ENCODE measurements around the gene PCDHA10. TPM values are rescaled to one million over a fixed set of nuclear protein-coding genes. Genes with fewer than 3 reads are reported as not detected.

Gene PCDHA10
- total RNA-seq, 2 experiments from 2014 or later, result not detected

Other genes with a start within 250 kb of the PCDHA10 start
- gene CD14, start 222.7 kb upstream of the PCDHA10 start, total RNA-seq, result under 1 TPM; 0.23 to 0.38 TPM
- 10 to 100 TPM; 28.9 to 29.0 TPM for gene TMCO6, start 216.4 kb upstream of the PCDHA10 start, total RNA-seq
- 10 to 100 TPM; 73.0 to 83.8 TPM for gene NDUFA2, start 208.3 kb upstream of the PCDHA10 start, total RNA-seq
- 100 to 1,000 TPM; 123 to 126 TPM for gene IK, start 208.1 kb upstream of the PCDHA10 start, total RNA-seq
- gene WDR55, start 191.0 kb upstream of the PCDHA10 start, total RNA-seq, result 10 to 100 TPM; 35.0 to 35.2 TPM
- gene DND1, start 182.3 kb upstream of the PCDHA10 start, total RNA-seq, result 1 to 10 TPM; 2.2 to 2.5 TPM
- 10 to 100 TPM; 66.0 to 70.2 TPM for gene HARS1, start 164.5 kb upstream of the PCDHA10 start, total RNA-seq
- 10 to 100 TPM; 30.6 to 34.7 TPM for gene HARS2, start 164.4 kb upstream of the PCDHA10 start, total RNA-seq
- gene ZMAT2, start 155.4 kb upstream of the PCDHA10 start, total RNA-seq, result 10 to 100 TPM; 52.0 to 52.7 TPM
- gene PCDHA1, start 69.8 kb upstream of the PCDHA10 start, total RNA-seq, result not detected
- gene PCDHA2, start 61.0 kb upstream of the PCDHA10 start, total RNA-seq, result not detected
- gene PCDHA3, start 54.8 kb upstream of the PCDHA10 start, total RNA-seq, result not detected
- gene PCDHA4, start 48.8 kb upstream of the PCDHA10 start, total RNA-seq, result not detected
- not detected for gene PCDHA5, start 34.3 kb upstream of the PCDHA10 start, total RNA-seq
- gene PCDHA6, start 27.9 kb upstream of the PCDHA10 start, total RNA-seq, result not detected
- gene PCDHA7, start 21.6 kb upstream of the PCDHA10 start, total RNA-seq, result not detected
- not detected for gene PCDHA8, start 14.7 kb upstream of the PCDHA10 start, total RNA-seq
- gene PCDHA9, start 7.5 kb upstream of the PCDHA10 start, total RNA-seq, result not detected
- not detected for gene PCDHA11, start 13.1 kb downstream of the PCDHA10 start, total RNA-seq
- not detected for gene PCDHA12, start 19.4 kb downstream of the PCDHA10 start, total RNA-seq
- not detected for gene PCDHA13, start 26.2 kb downstream of the PCDHA10 start, total RNA-seq
- not detected for gene PCDHAC1, start 70.4 kb downstream of the PCDHA10 start, total RNA-seq
- not detected for gene PCDHAC2, start 110.6 kb downstream of the PCDHA10 start, total RNA-seq
- not detected for gene PCDHB1, start 195.5 kb downstream of the PCDHA10 start, total RNA-seq
- gene PCDHB2, start 238.7 kb downstream of the PCDHA10 start, total RNA-seq, result under 1 TPM in 1 of 2 experiments, not detected in 1; 0.20 TPM
- not detected for gene PCDHB3, start 244.6 kb downstream of the PCDHA10 start, total RNA-seq

Measured in activated CD4-positive, alpha-beta memory T cell treated with anti-CD3 and anti-CD28 coated beads, Interleukin-2, amount 10 ng/mL, durations not matched to agents 7 days and 5 days (primary cell).